Stimulated activated CD4-positive, alpha-beta T cell treated with anti-CD3 and anti-CD28 coated beads, Interleukin-2, amount 100 ng/mL, for 48 hours (primary cell): ENCODE measurements around the gene CCDC9.
"Not testable (repeated sequence)": the region's sequence is repeated elsewhere in the genome, so short reads cannot be mapped to it uniquely, and the experiment has no call there.

Source experiments
- DNase-seq, 2 donors: peaks; one replicate each; pipeline ENCODE4 v3.0.0-alpha.2; 2020

CCDC9 gene

GRCh38 chr19:47232422-47233211, 23.7 kb upstream of the CCDC9 start:
- no peak for DNase-seq

- DNase-seq: no peak
Observed at GRCh38 chr19:47236072-47236675, 20.2 kb upstream of the CCDC9 start.

GRCh38 chr19:47239152-47239551, 17.2 kb upstream of the CCDC9 start:
- DNase-seq: no peak

- DNase-seq: no peak
Observed at GRCh38 chr19:47239610-47240296, 16.6 kb upstream of the CCDC9 start.

- DNase-seq: no peak
Observed at GRCh38 chr19:47240556-47240955, 15.8 kb upstream of the CCDC9 start.

GRCh38 chr19:47240996-47241918, 15.1 kb upstream of the CCDC9 start:
- peak; percentile 71 to 77 for DNase-seq

- DNase-seq: no peak
Observed at GRCh38 chr19:47241919-47242577, 14.3 kb upstream of the CCDC9 start.

GRCh38 chr19:47243364-47243775, 13.0 kb upstream of the CCDC9 start:
- no peak for DNase-seq

- peak; percentile 87 to 95 for DNase-seq
Observed at GRCh38 chr19:47243776-47244547, 12.4 kb upstream of the CCDC9 start.

- DNase-seq: peak; percentile 84 to 87
Observed at GRCh38 chr19:47247308-47247990, 8.9 kb upstream of the CCDC9 start.

GRCh38 chr19:47253016-47253415, 3.3 kb upstream of the CCDC9 start:
- DNase-seq: not testable (repeated sequence)

- DNase-seq: no peak
Observed at GRCh38 chr19:47253467-47253881, 2.9 kb upstream of the CCDC9 start.

- DNase-seq: no peak
Observed at GRCh38 chr19:47253970-47254369, 2.4 kb upstream of the CCDC9 start.

- peak; percentile 100 for DNase-seq
Observed at GRCh38 chr19:47256693-47257410, 527 bp downstream of the CCDC9 start.

- no peak for DNase-seq
Observed at GRCh38 chr19:47257411-47258169, 1.3 kb downstream of the CCDC9 start.

GRCh38 chr19:47258434-47258833, 2.1 kb downstream of the CCDC9 start:
- DNase-seq: no peak

GRCh38 chr19:47258895-47259555, 2.7 kb downstream of the CCDC9 start:
- DNase-seq: no peak

GRCh38 chr19:47260476-47260875, 4.2 kb downstream of the CCDC9 start:
- no peak for DNase-seq
